Esophagus squamous epithelium (tissue), 4 donors: Measurements from ENCODE around the gene IER3.

Source experiments
- POLR2A ChIP-seq, 4 donors: fragments of 450-650 bp; IDR thresholded peaks; one replicate each; pipeline ENCODE4 v1.6.1; 2017; ENCODE audit warnings: antibody characterized with exemption in 4 of 4, mild to moderate bottlenecking in 4 of 4, moderate library complexity in 3 of 4
- TF ChIP-seq, protein P1 (sequence below), 6 experiments: fragments of 450-650 bp in 4 of 6; fragments of 200-600 bp in 2 of 6; sonication (generic) in 2 of 6; IDR thresholded peaks; one replicate each; pipeline ENCODE4 v1.5.1; 2016 to 2019; ENCODE audit warnings: antibody characterized with exemption in 6 of 6, mild to moderate bottlenecking in 4 of 6, moderate library complexity in 4 of 6

DNA sequence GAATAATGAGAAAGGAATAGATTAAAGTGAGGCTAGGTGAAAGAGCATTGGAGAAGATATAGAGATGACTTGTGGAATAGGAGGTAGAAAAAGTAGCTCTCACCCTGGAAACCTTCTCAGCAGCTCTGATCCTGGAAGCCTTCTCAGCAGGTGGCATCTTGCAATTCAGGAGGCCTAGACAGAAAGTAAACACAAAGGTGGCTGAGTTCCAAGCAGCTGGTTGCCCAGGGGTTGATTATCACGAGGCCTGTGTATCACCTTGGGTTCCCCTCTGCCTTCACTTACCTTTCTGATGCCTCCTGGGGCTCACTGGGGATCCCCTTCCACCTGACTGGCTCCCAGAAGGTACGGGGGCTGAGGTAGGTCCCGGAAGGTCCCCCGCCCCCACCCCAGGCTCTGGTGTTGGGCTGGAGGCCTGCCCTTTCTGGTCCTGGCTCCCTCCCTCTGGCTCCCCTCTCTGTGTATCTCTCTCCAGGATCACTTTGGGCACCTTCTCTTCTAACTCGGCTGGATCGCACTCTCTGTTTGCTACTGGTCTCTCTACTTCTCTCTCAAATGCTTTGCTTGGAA, 37.0 kb downstream of the IER3 start:
- no peak for TF ChIP-seq POLR2A (IDR thresholded peaks at IDR 0.05)
- TF ChIP-seq, protein P1, sequence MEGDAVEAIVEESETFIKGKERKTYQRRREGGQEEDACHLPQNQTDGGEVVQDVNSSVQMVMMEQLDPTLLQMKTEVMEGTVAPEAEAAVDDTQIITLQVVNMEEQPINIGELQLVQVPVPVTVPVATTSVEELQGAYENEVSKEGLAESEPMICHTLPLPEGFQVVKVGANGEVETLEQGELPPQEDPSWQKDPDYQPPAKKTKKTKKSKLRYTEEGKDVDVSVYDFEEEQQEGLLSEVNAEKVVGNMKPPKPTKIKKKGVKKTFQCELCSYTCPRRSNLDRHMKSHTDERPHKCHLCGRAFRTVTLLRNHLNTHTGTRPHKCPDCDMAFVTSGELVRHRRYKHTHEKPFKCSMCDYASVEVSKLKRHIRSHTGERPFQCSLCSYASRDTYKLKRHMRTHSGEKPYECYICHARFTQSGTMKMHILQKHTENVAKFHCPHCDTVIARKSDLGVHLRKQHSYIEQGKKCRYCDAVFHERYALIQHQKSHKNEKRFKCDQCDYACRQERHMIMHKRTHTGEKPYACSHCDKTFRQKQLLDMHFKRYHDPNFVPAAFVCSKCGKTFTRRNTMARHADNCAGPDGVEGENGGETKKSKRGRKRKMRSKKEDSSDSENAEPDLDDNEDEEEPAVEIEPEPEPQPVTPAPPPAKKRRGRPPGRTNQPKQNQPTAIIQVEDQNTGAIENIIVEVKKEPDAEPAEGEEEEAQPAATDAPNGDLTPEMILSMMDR (IDR thresholded peaks at IDR 0.05): no peak
